HCT116 (cell line): ENCODE data around the gene ASPN.

Experiments used
- CTCF ChIP-seq, 3 experiments: fragments of 200-600 bp in 1 of 3; sonication (generic) in 1 of 3; IDR thresholded peaks in 2 of 3; conservative IDR thresholded peaks in 1 of 3; 2 replicates each; pipeline ENCODE4 v1.5.1; 2012 to 2017; ENCODE audit warnings: low read depth in 2 of 3, low read length in 2 of 3, antibody characterized with exemption in 1 of 3, borderline replicate concordance in 1 of 3, control low read depth in 1 of 3, mild to moderate bottlenecking in 1 of 3, mixed read lengths in 1 of 3, mixed run types in 1 of 3, moderate library complexity in 1 of 3; ENCODE audit not compliant: insufficient read depth in 1 of 3
- ELF1 ChIP-seq: IDR thresholded peaks from 2 replicates; pipeline ENCODE4 v1.6.1; 2012; ENCODE audit warnings: low read depth, borderline replicate concordance
- EZH2 ChIP-seq: fragments of 200-600 bp; sonication (generic); IDR thresholded peaks from 2 replicates; pipeline ENCODE4 v1.6.1; 2017; ENCODE audit warnings: antibody characterized with exemption, mixed run types
- EZH2phosphoT487 ChIP-seq: fragments of 200-600 bp; IDR thresholded peaks from 2 replicates; pipeline ENCODE4 v1.6.1; 2018; ENCODE audit warnings: antibody characterized with exemption, borderline replicate concordance
- POLR2A ChIP-seq: IDR thresholded peaks from 2 replicates; pipeline ENCODE4 v1.7.0; 2011; ENCODE audit warnings: borderline replicate concordance; ENCODE audit not compliant: insufficient read depth, insufficient read length; ENCODE audit errors: extremely low read depth
- POLR2AphosphoS5 ChIP-seq: IDR thresholded peaks from 2 replicates; pipeline ENCODE4 v1.6.1; 2011; ENCODE audit warnings: mild to moderate bottlenecking, low read depth, low read length, moderate library complexity
- REST ChIP-seq: IDR thresholded peaks from 2 replicates; pipeline ENCODE4 v1.6.1; 2012; ENCODE audit warnings: low read depth
- TF ChIP-seq, protein P1 (sequence below): IDR thresholded peaks from 2 replicates; pipeline ENCODE4 v1.6.1; 2011; ENCODE audit warnings: mild to moderate bottlenecking, low read length, moderate library complexity; ENCODE audit not compliant: insufficient replicate concordance; ENCODE audit errors: extremely low read depth

DNA sequence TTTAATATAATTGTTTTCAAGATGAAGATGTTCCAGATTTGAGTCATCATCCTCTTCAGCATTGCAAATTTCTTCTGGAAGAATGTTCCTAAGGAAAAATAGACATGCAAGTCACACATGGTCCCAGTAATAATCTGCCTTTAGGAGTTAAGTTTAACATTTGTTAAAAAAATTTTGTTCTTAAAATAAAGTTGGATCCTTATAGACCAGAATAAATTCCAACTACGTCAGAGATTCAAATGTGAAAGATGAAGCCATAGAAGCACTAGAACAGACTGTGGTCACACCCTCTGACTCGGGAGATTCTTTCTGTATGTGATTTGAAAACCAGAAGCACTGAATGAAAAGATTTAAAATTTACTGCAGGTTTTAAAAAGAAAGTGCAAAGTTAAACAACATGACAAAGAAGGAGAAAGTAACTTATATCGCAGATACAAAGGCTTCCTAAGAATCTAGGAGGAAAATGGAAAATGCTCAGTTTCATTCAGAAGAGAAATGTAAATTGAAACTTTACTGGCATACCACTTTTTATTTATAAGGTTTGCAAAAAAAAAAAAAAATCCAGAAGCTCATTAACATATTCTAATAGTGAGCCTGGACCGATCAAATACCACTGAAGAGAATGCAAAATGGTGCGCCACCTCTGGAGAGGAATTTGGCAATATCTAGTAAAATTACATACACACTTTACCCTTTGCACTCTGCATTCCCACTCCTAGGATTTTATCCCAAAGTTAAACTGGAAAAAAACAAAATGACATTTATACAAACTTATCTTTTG is 14.3 kb upstream of the ASPN start:
- no peak for TF ChIP-seq POLR2A
- no peak for TF ChIP-seq POLR2AphosphoS5
- TF ChIP-seq EZH2phosphoT487: no peak
- no peak for TF ChIP-seq CTCF (IDR thresholded peaks at IDR 0.05 in 2 of 3, conservative IDR thresholded peaks at IDR 0.05 in 1 of 3; ENCODE audit: borderline replicate concordance in 1 of 3, insufficient read depth in 1 of 3, low read depth in 2 of 3, low read length in 2 of 3)
- TF ChIP-seq, protein P1, sequence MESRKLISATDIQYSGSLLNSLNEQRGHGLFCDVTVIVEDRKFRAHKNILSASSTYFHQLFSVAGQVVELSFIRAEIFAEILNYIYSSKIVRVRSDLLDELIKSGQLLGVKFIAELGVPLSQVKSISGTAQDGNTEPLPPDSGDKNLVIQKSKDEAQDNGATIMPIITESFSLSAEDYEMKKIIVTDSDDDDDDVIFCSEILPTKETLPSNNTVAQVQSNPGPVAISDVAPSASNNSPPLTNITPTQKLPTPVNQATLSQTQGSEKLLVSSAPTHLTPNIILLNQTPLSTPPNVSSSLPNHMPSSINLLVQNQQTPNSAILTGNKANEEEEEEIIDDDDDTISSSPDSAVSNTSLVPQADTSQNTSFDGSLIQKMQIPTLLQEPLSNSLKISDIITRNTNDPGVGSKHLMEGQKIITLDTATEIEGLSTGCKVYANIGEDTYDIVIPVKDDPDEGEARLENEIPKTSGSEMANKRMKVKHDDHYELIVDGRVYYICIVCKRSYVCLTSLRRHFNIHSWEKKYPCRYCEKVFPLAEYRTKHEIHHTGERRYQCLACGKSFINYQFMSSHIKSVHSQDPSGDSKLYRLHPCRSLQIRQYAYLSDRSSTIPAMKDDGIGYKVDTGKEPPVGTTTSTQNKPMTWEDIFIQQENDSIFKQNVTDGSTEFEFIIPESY: no peak
- TF ChIP-seq REST: no peak
- no peak for TF ChIP-seq EZH2
- TF ChIP-seq ELF1: no peak
